ENCODE measurements around the gene ORMDL2.
"Not testable (repeated sequence)": the region's sequence is repeated elsewhere in the genome, so short reads cannot be mapped to it uniquely, and the experiment has no call there.

ORMDL2 gene

GRCh38 chr12:55829967-55830600 is 12.2 kb downstream of the ORMDL2 start:
- Histone ChIP-seq H3K9me3 (ENCODE audit: control insufficient read depth, insufficient read depth, low read length) (no peaks in the 10 kb centered on the region), H3K9ac (ENCODE audit: low read depth, low read length) (peak overlapping the region; percentile 94), H3K4me3 (ENCODE audit: low read depth, low read length) (peak overlapping the region; percentile 99), H3K36me3 (ENCODE audit: control insufficient read depth, insufficient read depth, low read length) (no peaks in the 10 kb centered on the region), H3K4me1 (ENCODE audit: control insufficient read depth, insufficient read depth, low read length) (peaks cover 12% of the 10 kb centered on the region), H3K27me3 (ENCODE audit: control insufficient read depth, insufficient read depth, low read length) (no peaks in the 10 kb centered on the region)

DNA sequence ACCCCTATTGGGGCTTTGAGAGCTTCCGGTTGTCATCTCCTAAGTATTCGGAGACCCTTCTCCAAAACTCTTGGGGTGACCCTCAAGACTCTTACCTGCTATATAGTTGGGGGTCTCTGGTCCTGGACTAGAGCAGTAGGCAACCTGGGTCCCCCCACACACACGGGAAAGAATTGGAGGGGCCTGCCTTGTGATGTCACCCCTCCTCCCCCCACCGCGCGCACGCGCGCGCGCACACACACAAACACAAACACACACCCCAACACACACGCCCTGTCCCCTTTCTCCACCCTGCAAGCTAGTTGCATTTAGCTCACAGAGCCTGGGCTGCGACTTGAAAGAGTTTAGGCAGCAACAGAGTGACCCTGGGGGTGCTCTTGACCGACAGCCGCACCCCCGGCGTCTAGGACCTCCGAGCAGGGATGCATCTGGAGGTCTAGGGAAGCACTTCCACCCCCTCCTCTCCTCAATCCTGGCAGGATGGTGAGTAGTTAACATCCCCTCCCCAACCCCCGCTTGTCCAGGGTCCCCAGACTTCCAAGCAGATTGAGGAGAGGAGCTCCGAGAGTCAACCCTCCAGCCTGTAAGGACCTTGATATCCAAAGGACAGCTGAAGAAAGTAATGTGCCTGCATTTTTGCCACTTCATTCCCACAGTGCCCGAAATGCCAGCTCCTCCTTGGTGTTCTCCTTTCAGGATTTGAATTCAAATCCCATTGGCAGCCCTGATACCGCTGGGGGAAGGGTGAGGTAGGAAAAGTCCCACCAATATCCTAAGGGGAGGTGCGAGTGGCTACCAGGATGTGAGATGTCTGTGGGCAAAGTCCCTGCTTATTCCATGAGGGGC is 13.0 kb downstream of the ORMDL2 start:
- Histone ChIP-seq H3K9me3 (ENCODE audit: control insufficient read depth, insufficient read depth, low read length) (no peaks in the 10 kb centered on the region), H3K4me1 (ENCODE audit: control insufficient read depth, insufficient read depth, low read length) (peaks cover 12% of the 10 kb centered on the region), H3K27me3 (ENCODE audit: control insufficient read depth, insufficient read depth, low read length) (no peaks in the 10 kb centered on the region), H3K4me3 (ENCODE audit: low read depth, low read length) (peak overlapping the region; percentile 99), H3K36me3 (ENCODE audit: control insufficient read depth, insufficient read depth, low read length) (no peaks in the 10 kb centered on the region), H3K9ac (ENCODE audit: low read depth, low read length) (peak overlapping the region; percentile 94)

GRCh38 chr12:55831447-55831815 is 13.6 kb downstream of the ORMDL2 start:
- no peaks in the 10 kb centered on the region for H3K9me3 ChIP-seq (ENCODE audit: control insufficient read depth, insufficient read depth, low read length)
- H3K4me3 ChIP-seq (ENCODE audit: low read depth, low read length): peak overlapping the region; percentile 99
- H3K27me3 ChIP-seq (ENCODE audit: control insufficient read depth, insufficient read depth, low read length): no peaks in the 10 kb centered on the region
- H3K36me3 ChIP-seq (ENCODE audit: control insufficient read depth, insufficient read depth, low read length): no peaks in the 10 kb centered on the region
- peak overlapping the region; percentile 94 for H3K9ac ChIP-seq (ENCODE audit: low read depth, low read length)
- peaks cover 12% of the 10 kb centered on the region for H3K4me1 ChIP-seq (ENCODE audit: control insufficient read depth, insufficient read depth, low read length)

DNA sequence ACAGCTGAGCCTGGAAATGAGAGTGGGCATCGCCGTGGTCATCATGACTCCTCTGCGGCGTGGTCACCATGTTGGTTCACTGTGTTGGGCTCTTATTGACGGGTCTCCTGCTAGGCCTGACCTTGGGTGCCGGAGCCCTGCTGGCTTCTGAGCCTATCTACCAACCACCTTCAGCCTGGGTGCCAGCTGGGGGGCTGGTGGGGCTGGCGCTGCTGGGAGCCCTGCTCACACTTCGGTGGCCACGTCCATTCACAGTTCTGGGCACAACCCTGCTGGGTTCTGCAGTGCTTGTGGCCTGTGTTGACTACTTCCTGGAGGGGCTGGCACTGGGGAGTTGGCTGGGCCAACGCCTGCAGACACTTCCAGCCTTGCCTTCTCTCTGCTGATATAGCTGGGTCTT is 15.2 kb downstream of the ORMDL2 start:
- Histone ChIP-seq H3K9ac (ENCODE audit: low read depth, low read length) (no peak overlapping the region), H3K27me3 (ENCODE audit: control insufficient read depth, insufficient read depth, low read length) (no peaks in the 10 kb centered on the region), H3K36me3 (ENCODE audit: control insufficient read depth, insufficient read depth, low read length) (no peaks in the 10 kb centered on the region), H3K9me3 (ENCODE audit: control insufficient read depth, insufficient read depth, low read length) (no peaks in the 10 kb centered on the region), H3K4me3 (ENCODE audit: low read depth, low read length) (no peak overlapping the region), H3K4me1 (ENCODE audit: control insufficient read depth, insufficient read depth, low read length) (peaks cover 6% of the 10 kb centered on the region)

DNA sequence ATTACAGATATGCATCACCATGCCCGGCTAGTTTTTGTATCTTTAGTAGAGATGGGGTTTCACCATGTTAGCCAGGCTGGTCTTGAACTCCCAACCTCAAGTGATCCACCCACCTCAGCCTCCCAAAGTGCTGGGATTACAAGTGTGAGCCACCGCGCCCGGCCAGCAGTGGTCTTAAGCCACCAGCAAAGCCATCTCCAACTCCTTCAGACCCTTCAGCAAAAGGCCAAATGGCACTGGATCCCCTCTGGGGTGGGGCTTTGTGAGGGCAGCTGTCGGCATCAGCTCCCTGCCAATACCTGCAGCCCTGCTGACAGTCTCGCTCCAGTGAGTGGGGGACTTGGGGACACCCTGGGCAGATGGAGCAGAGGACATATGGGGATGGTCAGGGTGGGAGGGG is 16.6 kb downstream of the ORMDL2 start:
- H3K9me3 ChIP-seq (ENCODE audit: control insufficient read depth, insufficient read depth, low read length); H3K9ac ChIP-seq (ENCODE audit: low read depth, low read length); H3K27me3 ChIP-seq (ENCODE audit: control insufficient read depth, insufficient read depth, low read length); H3K36me3 ChIP-seq (ENCODE audit: control insufficient read depth, insufficient read depth, low read length); H3K4me1 ChIP-seq (ENCODE audit: control insufficient read depth, insufficient read depth, low read length); H3K4me3 ChIP-seq (ENCODE audit: low read depth, low read length): not testable (repeated sequence)

DNA sequence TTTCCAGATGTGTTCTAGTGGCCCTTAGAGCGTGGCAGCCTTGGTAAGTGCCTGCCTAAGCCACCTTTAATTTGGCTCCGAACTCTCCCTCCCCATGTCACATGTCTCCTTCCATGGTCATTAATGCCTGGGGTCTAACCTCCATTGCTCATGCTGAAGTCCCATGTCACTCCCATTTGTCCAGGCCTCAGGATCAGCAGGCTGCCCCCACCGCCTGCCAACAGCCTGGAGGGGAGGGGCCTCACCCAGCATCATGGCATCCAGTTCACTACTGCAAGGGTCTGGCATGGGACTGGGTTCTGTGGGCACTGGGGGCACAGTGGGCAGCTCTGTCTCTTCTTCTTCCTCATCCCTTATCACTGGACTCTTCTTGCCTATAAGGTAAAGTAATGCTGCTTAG is 20.5 kb downstream of the ORMDL2 start:
- Histone ChIP-seq H3K9ac (ENCODE audit: low read depth, low read length) (no peak overlapping the region), H3K4me1 (ENCODE audit: control insufficient read depth, insufficient read depth, low read length) (peaks cover 5% of the 10 kb centered on the region), H3K36me3 (ENCODE audit: control insufficient read depth, insufficient read depth, low read length) (no peaks in the 10 kb centered on the region), H3K4me3 (ENCODE audit: low read depth, low read length) (no peak overlapping the region), H3K27me3 (ENCODE audit: control insufficient read depth, insufficient read depth, low read length) (no peaks in the 10 kb centered on the region), H3K9me3 (ENCODE audit: control insufficient read depth, insufficient read depth, low read length) (no peaks in the 10 kb centered on the region)

GRCh38 chr12:55839345-55840140 is 21.7 kb downstream of the ORMDL2 start:
- Histone ChIP-seq H3K9me3 (ENCODE audit: control insufficient read depth, insufficient read depth, low read length) (no peaks in the 10 kb centered on the region), H3K36me3 (ENCODE audit: control insufficient read depth, insufficient read depth, low read length) (no peaks in the 10 kb centered on the region), H3K4me3 (ENCODE audit: low read depth, low read length) (no peak overlapping the region), H3K4me1 (ENCODE audit: control insufficient read depth, insufficient read depth, low read length) (peaks cover 5% of the 10 kb centered on the region), H3K27me3 (ENCODE audit: control insufficient read depth, insufficient read depth, low read length) (no peaks in the 10 kb centered on the region), H3K9ac (ENCODE audit: low read depth, low read length) (no peak overlapping the region)

DNA sequence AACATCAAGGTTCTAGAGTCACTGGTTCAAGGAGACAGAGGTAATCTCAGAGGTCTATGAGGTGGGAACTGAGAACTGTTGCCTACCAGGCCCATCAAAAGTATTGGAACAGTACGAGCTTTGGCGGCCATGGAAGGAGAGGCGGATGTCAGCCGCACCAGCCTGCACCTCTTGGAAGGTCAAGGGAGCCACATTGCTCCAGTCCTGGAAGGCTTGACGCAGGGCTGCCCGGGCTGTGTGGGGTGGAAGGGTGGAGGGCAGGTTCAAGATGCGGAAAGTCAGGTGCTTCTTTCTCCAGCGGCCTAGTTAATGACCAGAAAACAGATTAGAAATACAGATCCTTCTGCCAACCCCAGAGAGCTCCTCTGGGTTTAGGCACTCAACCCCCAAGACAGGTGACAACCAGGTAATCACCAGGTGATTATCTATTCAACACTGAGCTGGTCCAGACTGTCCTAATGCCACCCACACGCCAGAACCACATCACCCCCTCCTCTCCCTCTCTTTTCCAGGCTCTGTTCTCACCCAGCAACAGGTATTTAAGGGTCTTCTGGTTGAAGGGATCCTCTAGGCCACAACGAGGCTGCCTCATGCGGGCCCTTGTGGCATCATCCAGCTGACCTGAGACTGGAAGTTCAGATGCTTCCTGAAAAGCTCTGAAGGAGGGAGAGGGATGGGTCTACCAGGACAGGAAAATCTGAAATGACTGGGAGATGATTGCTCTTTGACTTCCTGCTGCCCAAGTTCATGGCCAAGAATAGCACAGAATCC is 22.9 kb downstream of the ORMDL2 start:
- Histone ChIP-seq H3K27me3 (ENCODE audit: control insufficient read depth, insufficient read depth, low read length) (no peaks in the 10 kb centered on the region), H3K9ac (ENCODE audit: low read depth, low read length) (no peak overlapping the region), H3K4me3 (ENCODE audit: low read depth, low read length) (no peak overlapping the region), H3K4me1 (ENCODE audit: control insufficient read depth, insufficient read depth, low read length) (peaks cover 5% of the 10 kb centered on the region), H3K9me3 (ENCODE audit: control insufficient read depth, insufficient read depth, low read length) (no peaks in the 10 kb centered on the region), H3K36me3 (ENCODE audit: control insufficient read depth, insufficient read depth, low read length) (no peaks in the 10 kb centered on the region)

DNA sequence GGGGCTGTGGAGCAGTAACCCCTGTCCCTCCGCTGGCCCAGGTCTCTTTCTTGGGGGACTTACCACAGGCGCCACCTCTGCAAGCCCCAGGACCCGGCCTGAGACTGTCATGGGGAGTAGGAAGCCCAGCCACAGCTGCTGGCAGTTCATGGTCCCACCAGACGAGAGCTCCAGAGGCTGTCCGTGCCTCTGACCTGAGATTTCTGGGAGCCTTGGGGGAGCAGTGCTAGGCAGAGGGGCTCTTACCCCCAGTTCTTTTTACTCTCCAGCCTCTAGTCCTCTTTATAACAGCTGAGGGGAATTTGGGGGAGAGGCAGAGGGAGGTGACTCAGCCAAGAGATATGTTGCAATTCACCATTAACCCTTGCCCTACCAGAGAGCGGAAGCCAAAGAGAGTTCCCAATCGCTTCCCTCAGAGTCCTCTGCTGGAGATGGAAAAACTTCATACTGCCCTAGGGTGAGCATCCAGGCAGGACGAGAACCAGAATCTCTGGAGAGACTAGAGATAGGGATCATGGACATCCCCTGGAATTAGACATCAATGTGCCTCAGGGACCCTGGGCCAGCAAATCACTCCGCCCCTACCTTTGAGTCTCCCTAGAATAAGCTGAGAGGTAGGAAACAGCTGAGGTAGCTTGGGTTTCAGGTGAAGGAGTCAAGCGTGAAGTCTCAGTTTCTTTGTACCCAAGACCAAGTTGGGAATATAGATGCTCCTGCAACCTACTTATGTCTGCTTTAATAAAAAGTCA is 25.0 kb downstream of the ORMDL2 start, which contains the start of gene MMP19:
Gene MMP19, minus strand, starts transcription at position 256 of the 749 bp plus-strand sequence. Its CDS starts 106 bp downstream, at position 150.
- no peaks in the 10 kb centered on the region for H3K27me3 ChIP-seq (ENCODE audit: control insufficient read depth, insufficient read depth, low read length)
- H3K36me3 ChIP-seq (ENCODE audit: control insufficient read depth, insufficient read depth, low read length): no peaks in the 10 kb centered on the region
- H3K9me3 ChIP-seq (ENCODE audit: control insufficient read depth, insufficient read depth, low read length): no peaks in the 10 kb centered on the region
- H3K4me3 ChIP-seq (ENCODE audit: low read depth, low read length): peak within 1 kb of the TSS; percentile 23
- peaks cover 5% of the 10 kb centered on the region for H3K4me1 ChIP-seq (ENCODE audit: control insufficient read depth, insufficient read depth, low read length)
- H3K9ac ChIP-seq (ENCODE audit: low read depth, low read length): no peak within 1 kb of the TSS

DNA sequence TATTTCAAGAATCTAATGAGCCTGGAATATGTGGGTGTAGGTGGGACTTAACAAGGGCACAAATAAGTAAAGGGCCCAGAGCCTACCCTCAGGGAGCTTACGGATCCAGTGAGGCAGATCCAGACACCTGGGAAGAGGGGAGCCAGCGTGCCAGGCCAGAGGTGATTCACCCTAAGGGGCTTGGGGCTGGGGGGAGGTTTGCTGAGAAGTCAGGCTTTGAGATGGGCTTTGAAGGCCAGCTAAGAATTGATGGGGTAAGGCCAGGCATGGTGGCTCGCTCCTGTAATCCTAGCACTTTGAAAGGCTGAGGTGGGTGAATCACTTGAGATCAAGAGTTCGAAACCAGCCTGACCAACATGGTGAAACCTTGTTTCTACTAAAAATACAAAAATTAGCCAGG is 25.6 kb downstream of the ORMDL2 start:
- no peak overlapping the region for H3K9ac ChIP-seq (ENCODE audit: low read depth, low read length)
- no peak overlapping the region for H3K4me3 ChIP-seq (ENCODE audit: low read depth, low read length)
- no peaks in the 10 kb centered on the region for H3K27me3 ChIP-seq (ENCODE audit: control insufficient read depth, insufficient read depth, low read length)
- H3K36me3 ChIP-seq (ENCODE audit: control insufficient read depth, insufficient read depth, low read length): no peaks in the 10 kb centered on the region
- no peaks in the 10 kb centered on the region for H3K9me3 ChIP-seq (ENCODE audit: control insufficient read depth, insufficient read depth, low read length)
- peaks cover 5% of the 10 kb centered on the region for H3K4me1 ChIP-seq (ENCODE audit: control insufficient read depth, insufficient read depth, low read length)

- H3K36me3 ChIP-seq (ENCODE audit: control insufficient read depth, insufficient read depth, low read length): no peaks in the 10 kb centered on the region
- H3K4me3 ChIP-seq (ENCODE audit: low read depth, low read length): no peak overlapping the region
- no peak overlapping the region for H3K9ac ChIP-seq (ENCODE audit: low read depth, low read length)
- peaks cover 5% of the 10 kb centered on the region for H3K4me1 ChIP-seq (ENCODE audit: control insufficient read depth, insufficient read depth, low read length)
- H3K27me3 ChIP-seq (ENCODE audit: control insufficient read depth, insufficient read depth, low read length): no peaks in the 10 kb centered on the region
- no peaks in the 10 kb centered on the region for H3K9me3 ChIP-seq (ENCODE audit: control insufficient read depth, insufficient read depth, low read length)
Observed at GRCh38 chr12:55844961-55845360, 27.1 kb downstream of the ORMDL2 start.

Measured in iPS-15b (cell line).